Endothelial cell (in vitro differentiated cells): ENCODE results near the gene AMT. TPM values are rescaled to one million over a fixed set of nuclear protein-coding genes. Genes with fewer than 3 reads are reported as not detected.

Experiments
- DNase-seq: peaks from one replicate; pipeline ENCODE4 v3.0.0; 2021; ENCODE audit warnings: low spot score
- H3K27ac Mint-ChIP-seq: one replicate; pipeline ENCODE4 v1.8.0; 2021; ENCODE audit warnings: mixed read lengths, inconsistent platforms; ENCODE audit not compliant: unreplicated experiment
- H3K27me3 Mint-ChIP-seq: one replicate; pipeline ENCODE4 v1.8.0; 2021; ENCODE audit warnings: mild to moderate bottlenecking, moderate library complexity, mixed read lengths, inconsistent platforms; ENCODE audit not compliant: unreplicated experiment
- H3K36me3 Mint-ChIP-seq: one replicate; pipeline ENCODE4 v1.8.0; 2021; ENCODE audit warnings: mild to moderate bottlenecking, low read depth, mixed read lengths, inconsistent platforms; ENCODE audit not compliant: unreplicated experiment
- H3K4me1 Mint-ChIP-seq: one replicate; pipeline ENCODE4 v1.8.0; 2021; ENCODE audit warnings: mild to moderate bottlenecking, mixed read lengths, inconsistent platforms; ENCODE audit not compliant: unreplicated experiment
- H3K4me3 Mint-ChIP-seq: one replicate; pipeline ENCODE4 v1.8.0; 2021; ENCODE audit warnings: mild to moderate bottlenecking, mixed read lengths, inconsistent platforms; ENCODE audit not compliant: unreplicated experiment
- H3K9me3 Mint-ChIP-seq: one replicate; pipeline ENCODE4 v1.8.0; 2021; ENCODE audit warnings: mixed read lengths, inconsistent platforms; ENCODE audit not compliant: unreplicated experiment
- total RNA-seq: library from RNA; stranded (reverse); fragmentation: NEBNext Ultra II Directional; extraction: Animal tissue kit (Norgen Biotek cat#: 25700); gene quantifications from one replicate; pipeline ENCODE4 v1.2.1, GENCODE V29; 2021; ENCODE audit not compliant: unreplicated experiment
- TF ChIP-seq, protein P1 (sequence below): fragments of 200-600 bp; sonication (generic); IDR thresholded peaks from one replicate; pipeline ENCODE4 v1.5.0; 2021; ENCODE audit warnings: antibody characterized with exemption; ENCODE audit not compliant: unreplicated experiment

Gene AMT
- total RNA-seq, 1 donor from 2014 or later: 11.9 TPM

DNA sequence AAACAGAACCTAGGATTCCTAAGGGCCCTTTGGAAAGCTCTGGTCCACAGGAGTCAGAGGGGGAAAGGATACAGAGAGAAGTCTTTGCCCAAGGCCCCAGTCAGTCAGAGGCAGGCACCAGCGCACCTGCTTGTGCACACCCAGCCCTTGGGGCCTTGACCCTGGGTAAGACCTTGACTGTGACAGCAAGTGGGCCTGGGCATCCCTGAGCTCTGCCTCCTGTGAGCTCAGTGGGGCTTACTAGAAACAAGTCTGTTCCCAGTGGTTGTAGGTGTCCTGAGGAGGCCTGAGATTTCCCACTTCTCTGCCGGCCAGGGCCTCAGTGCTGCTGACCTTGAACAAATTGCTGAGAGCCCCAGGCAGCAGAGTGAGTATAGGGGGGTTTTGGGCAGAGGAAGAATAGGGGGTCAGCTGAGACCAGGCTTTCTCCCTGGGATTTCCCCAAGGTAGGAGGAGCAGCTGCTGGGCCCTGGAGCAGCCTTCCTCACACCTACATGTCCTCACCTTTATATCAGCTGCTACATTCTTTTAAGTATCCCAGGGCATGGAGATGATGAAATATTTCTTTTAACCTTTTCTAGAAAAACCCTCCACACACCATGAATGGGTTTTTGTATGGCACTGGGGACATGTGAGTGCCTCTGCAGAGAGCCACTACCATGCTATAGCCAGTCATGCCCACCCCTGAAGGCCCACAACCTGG is 38.1 kb upstream of the AMT start:
- Mint-ChIP-seq H3K4me1 (peaks cover 27% of the 10 kb centered on the region), H3K27me3 (peaks cover 6% of the 10 kb centered on the region), H3K4me3 (no peak overlapping the region), H3K9me3 (no peaks in the 10 kb centered on the region), H3K27ac (no peak overlapping the region), H3K36me3 (no peaks in the 10 kb centered on the region)
- no peak for DNase-seq
- TF ChIP-seq, protein P1, sequence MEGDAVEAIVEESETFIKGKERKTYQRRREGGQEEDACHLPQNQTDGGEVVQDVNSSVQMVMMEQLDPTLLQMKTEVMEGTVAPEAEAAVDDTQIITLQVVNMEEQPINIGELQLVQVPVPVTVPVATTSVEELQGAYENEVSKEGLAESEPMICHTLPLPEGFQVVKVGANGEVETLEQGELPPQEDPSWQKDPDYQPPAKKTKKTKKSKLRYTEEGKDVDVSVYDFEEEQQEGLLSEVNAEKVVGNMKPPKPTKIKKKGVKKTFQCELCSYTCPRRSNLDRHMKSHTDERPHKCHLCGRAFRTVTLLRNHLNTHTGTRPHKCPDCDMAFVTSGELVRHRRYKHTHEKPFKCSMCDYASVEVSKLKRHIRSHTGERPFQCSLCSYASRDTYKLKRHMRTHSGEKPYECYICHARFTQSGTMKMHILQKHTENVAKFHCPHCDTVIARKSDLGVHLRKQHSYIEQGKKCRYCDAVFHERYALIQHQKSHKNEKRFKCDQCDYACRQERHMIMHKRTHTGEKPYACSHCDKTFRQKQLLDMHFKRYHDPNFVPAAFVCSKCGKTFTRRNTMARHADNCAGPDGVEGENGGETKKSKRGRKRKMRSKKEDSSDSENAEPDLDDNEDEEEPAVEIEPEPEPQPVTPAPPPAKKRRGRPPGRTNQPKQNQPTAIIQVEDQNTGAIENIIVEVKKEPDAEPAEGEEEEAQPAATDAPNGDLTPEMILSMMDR: no peak

DNA sequence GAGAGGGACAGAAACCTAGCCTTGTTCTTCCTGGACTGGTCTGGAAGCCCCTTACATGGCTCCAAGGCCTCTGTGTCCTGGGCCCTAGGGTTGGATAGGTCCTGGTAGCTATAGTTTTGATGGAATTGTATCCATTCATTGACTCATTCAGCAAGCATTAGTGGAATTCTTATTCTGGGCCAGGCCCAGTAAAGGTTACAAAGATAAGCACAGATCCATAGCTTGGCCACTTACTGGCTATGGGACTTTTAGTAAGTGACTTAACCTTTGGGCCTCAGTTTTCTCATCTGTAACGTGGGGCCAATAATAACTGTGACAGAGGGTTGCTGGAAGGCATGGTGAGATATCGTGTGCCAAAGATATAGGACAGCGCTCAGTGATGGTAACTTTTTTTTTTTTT is 34.2 kb upstream of the AMT start:
- H3K9me3 Mint-ChIP-seq: no peaks in the 10 kb centered on the region
- no peak overlapping the region for H3K4me3 Mint-ChIP-seq
- TF ChIP-seq, protein P1: no peak
- peaks cover 24% of the 10 kb centered on the region for H3K4me1 Mint-ChIP-seq
- peaks cover 9% of the 10 kb centered on the region for H3K27me3 Mint-ChIP-seq
- no peak for DNase-seq
- no peaks in the 10 kb centered on the region for H3K36me3 Mint-ChIP-seq
- no peak overlapping the region for H3K27ac Mint-ChIP-seq

DNA sequence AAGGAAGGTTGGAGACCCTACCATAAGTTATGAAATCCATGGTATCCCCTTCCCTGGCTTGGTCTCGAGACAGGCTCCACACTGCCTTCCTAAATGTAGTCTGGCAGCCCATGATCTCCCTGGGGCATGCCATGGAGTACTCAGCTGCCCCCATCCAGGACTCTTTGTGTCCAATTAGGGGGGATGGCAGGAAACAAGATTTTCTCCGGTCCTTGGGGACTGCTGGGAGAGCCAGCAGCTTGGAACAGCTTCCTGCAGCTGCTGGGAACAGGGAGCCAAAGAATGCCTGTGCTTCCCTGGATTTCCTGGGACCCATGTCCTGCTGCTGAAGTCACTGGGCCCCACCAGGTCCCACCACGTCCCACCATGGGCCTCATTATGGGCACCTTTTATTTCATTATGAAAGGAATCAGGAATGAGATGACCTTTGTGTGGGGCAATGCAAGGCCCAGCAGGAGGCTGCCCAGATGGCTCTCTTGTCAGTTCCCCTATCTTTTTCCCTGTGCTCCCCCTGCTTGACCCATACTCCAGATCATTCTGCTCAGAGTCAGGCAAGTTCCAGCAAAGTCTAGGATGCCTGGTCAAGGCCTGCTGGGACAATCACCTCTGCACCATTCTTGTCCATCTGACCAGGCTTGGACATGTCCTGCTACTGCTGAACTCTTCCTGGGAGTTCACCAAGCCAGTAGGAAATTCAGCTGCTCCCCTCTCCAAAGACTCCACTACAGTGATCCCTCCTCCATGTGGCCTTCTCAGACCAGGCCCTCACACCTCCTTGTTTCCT is 32.8 kb upstream of the AMT start:
- Mint-ChIP-seq H3K4me3 (no peak overlapping the region), H3K27me3 (peaks cover 8% of the 10 kb centered on the region), H3K9me3 (no peaks in the 10 kb centered on the region), H3K36me3 (no peaks in the 10 kb centered on the region), H3K4me1 (peaks cover 20% of the 10 kb centered on the region), H3K27ac (peak overlapping the region; percentile 67)
- TF ChIP-seq, protein P1: no peak
- peak; percentile 25 for DNase-seq

DNA sequence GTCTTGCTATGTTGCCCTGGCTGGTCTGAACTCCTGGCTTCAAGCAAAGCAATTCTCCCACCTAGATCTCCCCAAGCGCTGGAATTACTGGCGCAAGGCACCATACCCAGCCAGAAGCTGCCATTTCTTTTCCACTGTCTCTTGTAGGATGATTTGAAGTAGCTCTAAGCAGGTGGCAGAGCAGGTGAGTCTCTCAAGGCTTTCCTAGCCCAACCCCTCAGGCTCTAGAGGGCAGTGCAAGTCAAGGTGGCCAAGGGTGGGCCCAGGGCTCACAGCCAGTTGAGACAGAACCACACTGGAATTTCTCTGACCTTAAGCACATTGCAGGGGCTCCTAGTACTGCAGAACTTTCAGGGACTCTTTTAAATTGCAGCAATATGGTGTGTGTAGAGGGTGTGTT is 32.2 kb upstream of the AMT start:
- Mint-ChIP-seq H3K4me1 (peaks cover 18% of the 10 kb centered on the region), H3K4me3 (no peak overlapping the region), H3K27me3 (peaks cover 8% of the 10 kb centered on the region), H3K9me3 (no peaks in the 10 kb centered on the region), H3K36me3 (no peaks in the 10 kb centered on the region), H3K27ac (no peak overlapping the region)
- DNase-seq: no peak
- TF ChIP-seq, protein P1: no peak

DNA sequence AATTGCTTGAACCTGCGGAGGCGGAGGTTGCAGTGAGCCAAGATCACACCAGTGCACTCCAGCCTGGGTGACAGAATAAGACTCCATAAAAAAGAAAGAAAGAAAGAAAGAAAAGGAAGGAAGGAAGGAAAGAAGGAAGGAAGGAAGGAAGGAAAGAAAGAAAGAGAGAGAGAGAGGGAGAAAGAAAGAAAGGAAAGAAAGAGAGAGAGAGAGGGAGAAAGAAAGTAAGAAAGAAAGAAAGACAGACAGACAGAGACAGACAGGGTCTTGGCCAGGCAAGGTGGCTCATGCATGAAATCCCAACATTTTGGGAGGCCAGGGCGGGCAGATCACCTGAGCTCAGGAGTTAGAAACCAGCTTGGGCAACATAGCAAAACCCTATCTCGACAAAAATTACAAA is 31.3 kb upstream of the AMT start:
- Mint-ChIP-seq H3K4me3 (no peak overlapping the region), H3K27me3 (peaks cover 6% of the 10 kb centered on the region), H3K27ac (no peak overlapping the region), H3K4me1 (peaks cover 11% of the 10 kb centered on the region), H3K36me3 (no peaks in the 10 kb centered on the region), H3K9me3 (no peaks in the 10 kb centered on the region)
- TF ChIP-seq, protein P1: no peak
- no peak for DNase-seq
